GM11168 (cell line): ENCODE results near the gene SPATA12.

Experiments used
- in situ Hi-C: fragments of 300-500 bp; cut with MboI; formaldehyde crosslinking; loops from one replicate; pipeline ENCODE4 v1.12.0; 2022; ENCODE audit warnings: low sequenced_read_pairs; ENCODE audit not compliant: unreplicated experiment

Gene SPATA12

DNA sequence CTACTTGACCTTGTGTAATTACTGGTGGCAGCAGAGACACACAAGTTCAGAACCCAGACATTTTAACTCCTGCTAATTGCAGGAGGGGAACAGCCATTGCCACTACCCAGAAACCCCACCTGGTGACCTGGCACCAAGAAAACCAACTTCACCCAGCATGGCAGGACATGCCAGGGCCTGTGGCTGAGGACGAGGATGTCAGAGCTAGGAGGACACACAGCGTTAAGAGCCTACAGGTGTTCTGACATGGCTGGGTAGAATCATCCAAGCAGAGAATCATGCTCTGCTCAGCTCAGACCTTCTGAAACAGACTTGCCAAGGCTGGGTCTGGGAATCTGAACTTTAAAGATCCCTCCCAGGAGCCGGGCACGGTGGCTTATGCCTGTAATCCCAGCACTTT lies 11.7 kb upstream of the SPATA12 start:
- in situ Hi-C loops = no loop called here

DNA sequence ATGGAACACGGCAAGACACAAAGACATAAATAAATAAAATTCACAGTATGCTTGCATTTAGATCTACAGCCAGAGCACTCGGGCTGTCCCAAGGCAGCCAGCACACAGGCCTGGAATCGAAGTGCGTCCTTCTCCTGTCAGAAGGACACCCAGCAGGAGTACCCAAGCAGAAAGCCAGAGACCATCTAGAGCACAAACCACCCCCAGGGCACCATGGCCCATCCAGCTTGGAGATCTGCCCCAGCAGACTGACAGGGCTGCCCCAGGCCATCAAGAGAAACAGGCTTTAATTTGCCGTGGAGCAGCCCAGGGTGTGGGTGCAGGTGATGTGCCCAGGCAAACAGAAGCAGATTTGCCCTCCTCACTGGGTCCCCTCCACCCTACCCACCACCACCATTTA lies 7.8 kb upstream of the SPATA12 start:
- in situ Hi-C loops = no loop called here

DNA sequence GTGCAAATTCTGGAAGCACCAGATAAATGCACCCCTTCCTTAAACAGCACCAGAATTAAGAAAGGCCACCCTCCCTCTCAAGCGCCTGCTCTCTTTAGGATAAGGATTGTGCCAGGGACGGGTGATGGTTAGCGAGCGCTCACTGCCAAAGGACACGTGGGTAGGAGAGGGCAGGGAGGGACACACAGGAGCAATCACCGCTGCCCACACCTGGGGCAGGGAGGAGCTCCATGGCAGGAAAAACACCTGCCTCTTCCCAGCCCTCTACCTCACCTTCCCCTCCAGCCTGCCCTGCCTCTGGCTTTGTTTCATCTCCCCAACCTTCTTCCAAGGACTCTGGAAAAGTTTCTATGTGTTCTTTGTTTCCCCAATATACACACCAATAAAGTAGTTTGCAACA lies 7.3 kb upstream of the SPATA12 start:
- in situ Hi-C loops = no loop called here

DNA sequence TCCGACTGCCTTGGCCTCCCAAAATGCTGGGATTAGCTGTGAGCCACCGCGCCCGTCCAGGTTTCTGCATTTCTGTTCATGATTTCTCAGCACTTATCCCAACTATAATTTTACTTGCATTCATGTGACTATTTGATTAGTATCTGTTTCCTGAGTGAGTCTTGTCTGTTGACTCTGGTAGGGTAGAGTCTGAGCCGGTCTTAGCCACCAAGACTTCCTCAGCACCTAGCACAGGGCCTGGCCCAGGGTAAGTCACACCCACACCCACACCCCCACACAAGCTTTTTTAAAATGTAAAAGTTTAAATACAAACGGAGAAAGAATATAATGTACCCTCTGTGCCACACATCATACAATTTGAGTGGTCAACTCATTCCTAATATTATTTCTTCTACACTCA lies 3.1 kb upstream of the SPATA12 start:
- in situ Hi-C loops = no loop called here

DNA sequence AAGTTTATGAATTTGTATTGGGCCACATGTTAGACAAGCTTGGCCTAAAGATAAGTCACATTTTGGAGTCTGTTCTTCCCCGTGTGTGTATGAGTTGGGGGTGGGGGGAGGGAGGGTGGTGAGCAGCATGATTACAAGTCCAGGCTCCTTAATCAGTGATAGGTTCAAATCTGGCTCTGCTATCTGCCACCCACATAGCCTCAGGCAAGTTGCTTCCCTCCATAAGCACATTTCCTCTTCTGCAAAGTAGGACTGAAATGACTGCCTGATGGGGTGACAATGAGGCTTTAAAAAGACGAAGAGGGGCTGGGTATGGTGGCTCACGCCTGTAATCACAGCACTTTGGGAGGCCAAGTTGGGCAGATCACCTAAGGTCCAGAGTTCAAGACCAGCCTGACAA lies 1.1 kb upstream of the SPATA12 start:
- in situ Hi-C loops = no loop called here

DNA sequence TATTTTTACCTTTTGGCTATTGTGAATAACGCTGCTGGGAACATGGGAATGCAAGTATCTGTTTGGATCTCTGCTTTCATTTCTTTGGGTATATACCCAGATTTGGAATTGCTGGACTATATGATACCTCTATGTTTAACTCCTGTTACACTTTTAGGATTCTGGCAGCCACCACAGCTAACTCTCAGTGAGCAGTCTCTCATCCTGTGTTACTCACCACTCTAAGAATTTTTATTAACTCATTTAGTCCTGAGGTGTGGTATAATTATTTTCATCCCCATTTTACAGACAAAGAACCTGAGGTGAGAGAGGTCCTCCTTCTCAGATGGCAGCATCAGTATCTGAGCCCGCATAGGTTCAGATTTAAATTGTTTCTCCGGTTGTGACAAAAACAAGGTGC lies 1.1 kb downstream of the SPATA12 start:
- in situ Hi-C loops = no loop called here

DNA sequence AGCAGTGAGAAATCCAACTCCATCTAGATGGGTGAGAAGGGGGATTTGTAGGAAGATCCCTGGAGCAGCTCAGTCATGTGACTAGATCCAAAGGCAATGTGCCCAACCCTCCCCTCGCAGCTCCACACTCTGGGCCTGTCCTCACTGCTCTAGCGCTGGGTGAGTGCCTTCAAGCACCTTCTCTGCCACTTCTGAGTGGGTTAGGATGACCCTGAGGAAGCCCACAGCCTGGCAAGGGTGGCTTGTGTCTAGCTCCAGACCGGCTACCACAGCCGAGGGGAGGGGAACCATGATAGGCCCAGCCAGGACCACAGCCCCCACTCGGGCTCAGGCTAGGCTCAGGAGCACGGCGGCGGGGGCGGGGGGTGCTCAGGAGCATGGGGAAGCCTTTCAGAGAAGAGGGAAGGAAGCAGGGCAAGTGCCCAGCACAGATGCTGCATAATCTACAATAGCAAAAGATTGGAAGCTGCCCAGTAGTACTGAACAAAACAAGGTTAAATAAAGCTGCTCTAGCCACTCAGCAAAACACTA lies 1.7 kb downstream of the SPATA12 start:
- in situ Hi-C loops = no loop called here

DNA sequence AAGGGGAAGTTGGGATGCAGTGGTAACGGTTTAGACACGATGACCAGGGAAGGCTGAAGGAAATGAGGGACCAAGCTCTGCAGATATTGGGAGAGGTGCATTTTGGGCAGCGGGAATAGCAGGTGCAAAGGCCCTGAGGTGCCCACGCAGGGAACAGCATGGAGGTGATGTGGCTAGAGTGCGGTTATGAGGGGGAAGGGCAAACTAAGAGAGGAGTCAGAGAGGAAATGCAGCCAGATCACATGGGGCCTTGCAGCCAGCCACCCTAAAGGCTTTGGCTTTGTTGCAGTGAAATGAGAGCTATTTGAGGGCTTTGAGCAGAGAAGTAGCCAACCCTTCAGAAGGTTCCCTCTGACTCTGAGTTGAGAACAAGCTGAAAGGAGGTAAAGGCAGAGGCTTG lies 2.6 kb downstream of the SPATA12 start:
- in situ Hi-C loops = no loop called here

DNA sequence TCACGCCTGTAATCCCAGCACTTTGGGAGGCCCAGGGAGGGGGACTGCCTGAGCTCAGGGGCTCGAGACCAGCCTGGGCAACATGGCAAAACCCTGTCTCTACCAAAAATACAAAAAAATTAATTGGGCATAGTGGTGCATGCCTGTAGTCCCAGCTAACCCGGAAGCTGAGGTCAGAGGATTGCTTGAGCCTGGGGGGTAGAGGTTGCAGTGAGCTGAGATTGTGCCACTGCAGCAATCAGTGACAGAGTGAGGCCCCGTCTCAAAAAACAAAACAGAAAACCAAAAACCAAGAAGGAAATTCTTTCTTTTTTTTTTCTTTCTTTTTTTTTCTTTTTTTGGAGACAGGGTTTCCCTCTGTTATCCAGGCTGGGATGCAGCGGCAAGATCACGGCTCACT lies 3.5 kb downstream of the SPATA12 start:
- in situ Hi-C loops = no loop called here

DNA sequence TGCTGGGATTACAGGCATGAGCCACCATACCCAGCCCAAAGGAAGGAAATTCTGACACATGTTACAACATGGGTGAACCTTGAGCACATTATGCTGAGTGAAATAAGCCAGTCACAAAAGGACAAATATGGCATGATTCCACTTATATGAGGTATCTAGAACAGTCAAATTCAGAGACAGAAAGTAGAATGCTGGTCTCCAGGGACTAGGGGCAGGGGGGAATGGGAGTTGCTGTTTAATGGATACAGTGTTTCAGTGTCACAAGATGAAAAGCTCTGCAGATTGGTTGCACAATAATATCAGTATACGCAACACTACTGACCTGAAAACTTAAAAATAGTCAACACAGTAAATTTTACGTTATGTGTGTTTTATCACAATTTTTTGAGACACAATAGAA lies 4.1 kb downstream of the SPATA12 start:
- in situ Hi-C loops = no loop called here

DNA sequence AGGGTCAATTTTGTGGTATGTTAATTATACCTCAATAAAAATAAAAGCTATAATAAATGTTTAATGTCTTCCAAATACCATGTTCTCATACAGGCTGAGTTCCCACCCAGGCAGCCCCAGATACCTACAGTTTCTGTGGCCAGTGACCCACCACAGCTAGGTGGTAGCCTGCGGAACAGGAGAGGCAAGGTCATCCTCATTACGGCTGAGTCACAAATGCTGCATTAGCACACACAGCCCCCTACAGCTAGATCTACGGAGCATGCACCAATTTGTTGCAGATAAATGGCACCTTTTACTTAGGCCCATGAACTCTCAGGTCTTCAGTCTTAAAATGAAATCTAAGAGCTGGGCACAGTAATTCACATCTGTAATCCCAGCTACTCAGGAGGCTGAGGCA lies 5.1 kb downstream of the SPATA12 start:
- in situ Hi-C loops = no loop called here

DNA sequence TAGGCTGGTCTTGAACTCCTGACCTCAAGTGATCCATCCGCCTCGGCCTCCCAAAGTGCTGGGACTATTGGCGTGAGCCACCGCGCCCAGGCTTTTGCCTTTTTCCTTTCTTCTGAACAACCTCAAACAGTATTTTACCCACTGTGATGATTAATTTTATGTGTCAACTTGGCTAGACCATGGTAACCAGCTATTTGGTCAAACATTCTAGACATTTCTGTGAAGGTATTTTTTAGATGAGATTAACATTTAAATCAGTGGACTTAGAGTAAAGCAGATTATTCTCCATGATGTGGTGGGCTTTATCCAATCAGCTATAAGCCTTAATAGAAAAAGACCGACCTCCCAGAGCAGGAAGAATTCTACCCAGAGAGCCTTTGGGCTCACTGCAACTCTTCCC lies 6.0 kb downstream of the SPATA12 start:
- in situ Hi-C loops = no loop called here

DNA sequence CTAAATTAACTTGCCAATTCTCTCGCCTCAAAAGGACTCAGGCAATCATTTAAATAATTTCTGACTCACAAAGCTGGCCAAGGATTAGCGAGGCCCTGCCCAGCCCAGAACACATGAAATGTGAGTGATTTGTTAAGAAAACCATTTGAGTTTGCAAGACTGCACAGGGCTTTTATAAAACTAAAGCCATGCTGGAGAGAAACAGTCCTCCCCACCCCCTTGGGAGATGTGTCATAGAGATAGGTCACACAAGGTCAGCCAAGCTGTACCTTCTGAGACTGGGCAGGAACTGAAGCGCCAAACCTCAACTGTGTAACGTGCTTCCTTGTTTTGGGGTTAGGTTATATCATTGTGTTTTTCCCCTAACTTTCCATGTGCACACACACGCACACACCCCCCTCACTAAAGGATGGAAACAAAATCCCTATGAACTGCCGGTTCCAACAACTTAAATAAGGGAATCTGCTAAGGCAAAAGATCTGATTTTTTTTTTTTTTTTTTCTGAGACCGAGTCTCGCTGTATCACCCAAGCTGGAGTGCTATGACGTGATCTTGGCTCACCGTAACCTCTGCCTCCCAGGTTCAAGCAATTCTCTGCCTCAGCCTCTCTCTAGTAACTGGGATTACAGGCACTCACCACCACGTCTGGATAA lies 8.1 kb downstream of the SPATA12 start:
- in situ Hi-C loops = no loop called here

DNA sequence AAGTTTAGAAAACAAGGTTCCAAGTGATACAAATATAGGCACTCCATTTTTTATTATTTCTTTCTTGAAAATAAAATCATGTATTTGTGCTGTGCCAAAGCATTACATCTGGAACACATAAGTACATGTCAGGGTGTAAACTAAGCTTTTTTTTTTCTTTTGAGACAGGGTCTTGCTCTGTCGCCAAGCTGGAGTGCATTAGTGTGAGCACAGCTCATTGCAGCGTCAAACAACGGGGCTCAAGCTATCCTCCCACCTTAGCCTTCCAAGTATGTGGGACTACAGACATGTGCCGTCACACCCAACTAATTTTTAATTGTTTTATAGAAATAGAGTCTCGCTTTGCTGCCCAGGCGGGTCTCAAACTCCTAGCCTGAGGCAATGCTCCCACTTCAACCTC lies 9.0 kb downstream of the SPATA12 start:
- in situ Hi-C loops = no loop called here

DNA sequence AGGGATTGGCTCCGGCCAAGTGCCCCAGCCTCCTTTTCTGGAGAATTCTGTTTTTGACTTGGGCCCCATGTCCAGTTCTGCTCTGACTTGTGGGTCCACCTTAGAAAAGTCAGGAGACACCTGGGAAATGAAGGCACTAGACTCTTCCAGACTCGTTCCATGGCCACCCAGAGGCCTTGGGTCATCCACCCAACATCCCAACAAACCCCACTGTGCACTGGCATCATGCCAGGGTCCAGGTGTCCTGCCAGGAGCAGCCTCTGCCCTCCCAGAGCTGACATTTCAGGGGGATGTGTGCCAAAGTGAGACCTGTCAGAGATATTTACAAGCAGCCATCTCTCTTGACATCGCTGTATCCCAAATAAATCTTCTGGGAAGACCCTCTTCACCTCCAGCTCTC lies 13.2 kb downstream of the SPATA12 start:
- in situ Hi-C loops = no loop called here

DNA sequence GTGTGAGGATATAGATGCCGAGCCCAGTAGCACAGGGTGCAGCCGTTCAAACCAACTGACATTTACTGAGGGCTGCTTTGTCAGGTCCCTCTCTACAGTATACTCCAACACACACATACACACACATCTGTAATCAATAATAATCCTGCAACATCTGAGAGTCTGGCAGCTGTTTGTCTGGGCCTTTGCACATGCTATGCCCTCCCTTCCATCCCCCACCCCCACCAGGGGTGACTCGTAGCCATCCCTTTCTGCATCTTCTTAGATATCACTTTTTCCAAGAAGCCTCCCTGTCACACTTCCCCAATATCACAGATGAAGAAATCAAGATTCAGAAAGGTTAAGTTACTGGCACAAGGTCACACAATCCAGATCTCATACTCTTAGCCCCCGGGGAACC lies 13.7 kb downstream of the SPATA12 start:
- in situ Hi-C loops = no loop called here

DNA sequence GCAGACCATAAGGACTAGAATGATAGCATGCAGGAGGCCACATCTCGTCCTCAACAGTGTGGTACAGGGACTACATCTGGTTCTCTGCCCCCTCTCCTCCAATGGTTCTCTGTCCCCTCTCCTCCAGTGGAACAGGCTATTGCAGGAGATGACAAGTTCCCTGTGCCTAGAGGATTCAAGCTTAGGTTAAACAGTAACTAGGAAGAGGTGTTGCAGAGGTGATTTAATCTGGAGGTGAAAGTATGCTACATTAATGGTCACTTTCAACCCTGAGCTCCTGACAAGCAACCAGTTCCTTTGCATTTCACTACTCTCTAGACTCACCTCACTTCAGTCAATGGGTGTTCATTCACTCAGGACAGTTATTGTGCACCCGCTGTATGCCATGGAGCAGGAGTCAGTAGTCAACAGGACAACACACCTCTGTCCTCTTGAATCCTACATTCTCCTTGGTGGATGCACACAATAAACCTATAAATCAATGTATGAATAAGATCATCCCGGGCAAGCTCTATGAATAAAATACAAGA lies 16.0 kb downstream of the SPATA12 start:
- in situ Hi-C loops = no loop called here

DNA sequence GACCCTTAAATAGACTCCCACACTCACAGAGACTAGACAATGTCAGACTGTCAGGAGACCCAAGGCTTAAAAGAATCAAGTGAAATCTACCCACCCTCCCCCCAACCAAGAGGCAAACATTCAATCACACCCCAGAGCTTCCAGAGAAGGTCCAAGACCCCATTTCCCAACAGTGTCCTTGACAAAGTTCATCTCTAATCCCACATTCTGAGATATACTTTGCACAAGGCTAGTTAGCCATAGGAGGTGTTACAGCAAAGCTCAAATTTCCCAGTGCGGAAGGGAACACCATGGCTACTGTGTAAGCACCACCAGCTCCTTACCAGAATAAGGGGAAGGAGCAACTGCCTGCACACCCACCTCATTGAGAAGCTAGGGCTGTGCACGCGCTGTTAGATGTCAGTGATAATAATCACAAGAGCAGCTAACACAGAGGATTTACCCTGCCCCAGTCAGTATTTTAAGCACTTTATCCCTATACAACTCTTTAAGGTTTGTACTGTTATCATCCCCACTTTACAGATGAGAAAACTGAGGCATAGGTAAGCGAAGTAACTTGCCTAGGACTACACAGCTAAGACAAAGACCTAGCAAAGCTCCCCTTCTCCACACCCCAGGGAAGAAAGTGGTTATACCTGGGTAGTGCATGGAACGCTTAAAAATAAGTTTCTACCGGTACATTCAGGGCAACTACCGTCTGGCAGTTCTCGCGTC lies 17.3 kb downstream of the SPATA12 start:
- in situ Hi-C loops = no loop called here

DNA sequence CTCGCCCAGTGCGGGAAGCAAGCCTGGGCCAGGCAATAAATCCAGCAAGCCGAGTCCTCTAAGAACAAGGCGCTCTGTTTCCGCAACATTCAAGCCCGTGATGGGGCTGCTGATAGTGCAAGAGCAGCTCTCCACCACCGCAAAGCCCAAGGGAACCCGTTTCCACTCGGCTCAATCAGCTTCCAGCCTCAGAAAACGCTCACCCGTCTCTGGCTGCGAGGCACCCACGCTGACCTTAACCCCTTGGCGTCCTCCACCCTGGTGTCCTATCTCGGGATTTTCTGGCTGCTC lies 17.8 kb downstream of the SPATA12 start:
- in situ Hi-C loops = no loop called here

DNA sequence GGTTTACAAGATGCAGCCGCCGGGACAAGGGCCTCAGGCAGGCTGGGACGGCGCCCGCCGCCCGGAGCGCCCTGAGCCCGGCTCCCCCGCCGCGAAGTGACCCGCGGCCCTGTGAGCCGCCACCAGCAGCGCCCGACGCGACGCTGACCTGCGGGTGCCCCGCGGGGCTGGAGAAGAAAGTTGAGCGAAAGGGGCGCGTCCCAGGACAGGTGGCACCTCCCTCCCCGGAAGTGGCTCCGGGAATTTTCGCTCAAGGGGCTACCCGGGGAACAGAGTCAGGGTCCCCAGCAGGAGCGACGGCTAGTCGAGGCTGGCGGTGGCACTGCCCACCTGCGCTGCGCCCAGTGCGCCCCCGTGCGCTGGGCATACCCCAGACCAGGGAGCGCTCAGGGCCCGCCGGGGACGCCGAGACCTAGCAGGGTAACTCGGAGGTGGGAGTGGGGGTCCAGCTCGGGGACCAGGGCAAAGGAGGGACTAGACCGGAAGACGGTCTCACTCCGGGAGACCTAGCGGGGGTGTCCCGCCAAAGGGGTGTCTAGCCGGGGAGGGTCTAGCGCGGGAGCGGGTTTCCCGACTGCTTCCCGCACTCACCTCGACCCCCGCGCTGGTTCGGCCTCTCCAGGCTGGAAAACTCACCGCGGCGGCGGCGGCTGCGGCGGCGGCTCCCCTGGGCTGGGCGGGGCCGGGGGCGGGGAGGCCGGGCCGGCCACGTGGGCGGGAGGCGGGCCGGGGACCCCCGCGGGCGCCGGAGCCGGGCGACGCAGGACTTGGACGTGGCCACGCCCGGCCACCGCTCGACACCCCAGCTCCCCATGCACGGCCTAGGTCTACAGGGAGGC lies 18.4 kb downstream of the SPATA12 start:
- in situ Hi-C loops = no loop called here

DNA sequence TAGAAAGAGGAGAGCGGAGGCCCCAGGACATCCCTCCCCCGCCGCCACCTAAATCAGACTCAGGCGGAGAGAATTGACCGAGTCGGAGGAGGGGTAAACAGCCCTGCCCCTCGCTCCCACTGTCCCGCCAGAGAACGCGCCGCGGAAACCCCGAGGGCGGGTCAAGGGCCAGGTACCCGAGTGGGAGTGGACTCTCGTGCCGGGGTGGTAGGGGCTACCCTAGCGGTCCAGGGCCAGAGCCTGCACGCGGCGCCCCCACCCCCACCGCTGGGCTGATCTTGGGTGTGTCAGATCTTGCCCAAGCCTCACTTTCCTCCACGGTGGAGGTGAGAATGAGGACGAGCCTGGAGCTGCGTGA lies 19.0 kb downstream of the SPATA12 start:
- in situ Hi-C loops = no loop called here
